ENCODE data around the gene NLGN1.

The NLGN1 gene

DNA sequence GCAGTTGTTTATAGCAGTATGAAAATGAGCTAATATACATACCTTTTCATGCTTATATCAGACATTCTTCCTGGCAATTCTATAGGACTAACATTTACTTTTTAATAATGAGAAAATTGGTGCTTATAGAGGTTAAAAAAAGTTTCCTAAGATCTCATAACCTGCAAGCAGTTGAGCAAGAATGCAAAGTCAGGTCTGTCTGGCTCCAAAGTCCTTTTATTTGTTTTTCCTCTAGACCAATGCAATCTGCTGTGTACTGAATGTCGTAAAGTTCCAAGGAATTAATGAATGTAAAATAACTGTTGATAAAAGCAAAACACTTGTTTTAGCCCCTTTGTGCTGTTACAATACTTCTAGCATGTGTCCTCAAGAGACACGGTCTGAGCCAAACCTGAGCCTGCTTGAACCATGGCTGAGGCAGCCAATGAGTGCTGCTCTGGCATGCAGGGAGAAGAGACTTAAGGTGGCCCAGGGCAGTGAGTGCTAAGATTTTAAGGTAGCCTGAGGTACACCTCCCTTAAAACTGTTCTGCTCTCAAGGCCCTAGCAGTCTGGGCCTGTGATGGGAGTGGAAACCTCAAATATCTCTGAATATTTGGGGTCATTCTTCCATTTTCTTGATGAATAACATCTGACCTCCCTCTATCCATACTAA lies 906.5 kb downstream of the NLGN1 start:
- no peaks in the 10 kb centered on the region for H3K36me3 ChIP-seq (ENCODE audit: control insufficient read depth, insufficient read depth, low read length)

DNA sequence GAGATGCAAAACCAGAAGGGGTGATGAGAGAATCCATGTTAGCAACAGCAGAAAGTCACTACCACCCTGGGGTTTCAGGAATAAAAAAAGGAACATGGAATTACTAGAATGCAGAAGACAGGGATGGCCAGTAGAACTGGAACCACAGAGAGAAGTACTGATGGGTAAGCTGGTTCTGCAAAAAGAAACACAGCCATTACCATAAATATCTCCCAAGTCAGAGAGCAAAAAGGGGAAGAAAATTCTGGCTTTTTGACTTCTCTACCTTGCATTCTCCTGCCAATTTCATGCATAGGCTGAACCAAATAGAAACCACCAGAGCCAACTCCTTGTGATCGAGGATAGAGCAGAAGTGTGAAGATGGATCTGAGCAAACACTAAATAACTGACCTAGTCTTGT lies 911.2 kb downstream of the NLGN1 start:
- Histone ChIP-seq H3K36me3 (ENCODE audit: control insufficient read depth, insufficient read depth, low read length) (no peaks in the 10 kb centered on the region), H3K4me3 (replicated peaks; ENCODE audit: low read depth, low read length) (no peak overlapping the region), H3K27me3 (replicated peaks; ENCODE audit: control insufficient read depth, insufficient read depth, low read length) (no peaks in the 10 kb centered on the region; the same call in 1 of the 2 replicates)
- no peak for DNase-seq (ENCODE audit: extremely low read depth, insufficient read length)
- TF ChIP-seq, protein P1, sequence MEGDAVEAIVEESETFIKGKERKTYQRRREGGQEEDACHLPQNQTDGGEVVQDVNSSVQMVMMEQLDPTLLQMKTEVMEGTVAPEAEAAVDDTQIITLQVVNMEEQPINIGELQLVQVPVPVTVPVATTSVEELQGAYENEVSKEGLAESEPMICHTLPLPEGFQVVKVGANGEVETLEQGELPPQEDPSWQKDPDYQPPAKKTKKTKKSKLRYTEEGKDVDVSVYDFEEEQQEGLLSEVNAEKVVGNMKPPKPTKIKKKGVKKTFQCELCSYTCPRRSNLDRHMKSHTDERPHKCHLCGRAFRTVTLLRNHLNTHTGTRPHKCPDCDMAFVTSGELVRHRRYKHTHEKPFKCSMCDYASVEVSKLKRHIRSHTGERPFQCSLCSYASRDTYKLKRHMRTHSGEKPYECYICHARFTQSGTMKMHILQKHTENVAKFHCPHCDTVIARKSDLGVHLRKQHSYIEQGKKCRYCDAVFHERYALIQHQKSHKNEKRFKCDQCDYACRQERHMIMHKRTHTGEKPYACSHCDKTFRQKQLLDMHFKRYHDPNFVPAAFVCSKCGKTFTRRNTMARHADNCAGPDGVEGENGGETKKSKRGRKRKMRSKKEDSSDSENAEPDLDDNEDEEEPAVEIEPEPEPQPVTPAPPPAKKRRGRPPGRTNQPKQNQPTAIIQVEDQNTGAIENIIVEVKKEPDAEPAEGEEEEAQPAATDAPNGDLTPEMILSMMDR (IDR thresholded peaks at IDR 0.05; ENCODE audit: insufficient read depth, low read length, poor library complexity, severe bottlenecking) = no peak

More for the DNA sequence above, 906.5 kb downstream of the NLGN1 start:
- no peak for DNase-seq (ENCODE audit: extremely low read depth, insufficient read length)
- no peak overlapping the region for H3K4me3 ChIP-seq (replicated peaks; ENCODE audit: low read depth, low read length)
- H3K27me3 ChIP-seq (replicated peaks; ENCODE audit: control insufficient read depth, insufficient read depth, low read length) = no peaks in the 10 kb centered on the region; the same call in 1 of the 2 replicates
- TF ChIP-seq, protein P1 (IDR thresholded peaks at IDR 0.05; ENCODE audit: insufficient read depth, low read length, poor library complexity, severe bottlenecking) = no peak

DNA sequence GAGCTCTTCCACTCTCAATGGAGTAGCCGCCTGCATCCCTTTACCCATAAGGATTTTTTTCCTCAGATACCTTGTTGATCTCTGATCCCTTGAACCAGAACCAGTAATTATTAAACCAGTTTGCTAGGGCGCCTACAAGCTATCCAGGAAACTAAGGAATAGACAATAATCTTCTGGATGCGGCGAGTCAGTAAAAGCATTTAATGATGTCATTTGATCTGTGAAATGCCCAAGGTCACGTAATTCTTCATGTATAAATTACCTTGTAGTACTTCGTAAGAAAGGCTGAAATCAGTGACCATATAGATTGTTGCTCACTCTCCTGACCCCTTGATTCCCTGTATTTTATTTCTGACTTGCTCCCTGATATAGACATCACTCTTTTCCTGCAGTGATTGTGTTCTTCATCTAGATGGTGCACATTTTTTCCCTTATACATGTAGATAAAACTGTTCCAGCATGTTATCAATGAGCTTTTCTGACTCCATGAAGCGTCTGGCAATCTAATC lies 913.0 kb downstream of the NLGN1 start:
- H3K27me3 ChIP-seq (replicated peaks; ENCODE audit: control insufficient read depth, insufficient read depth, low read length) = no peaks in the 10 kb centered on the region; the same call in 1 of the 2 replicates
- H3K36me3 ChIP-seq (ENCODE audit: control insufficient read depth, insufficient read depth, low read length) = no peaks in the 10 kb centered on the region
- no peak overlapping the region for H3K4me3 ChIP-seq (replicated peaks; ENCODE audit: low read depth, low read length)
- DNase-seq (ENCODE audit: extremely low read depth, insufficient read length) = no peak
- TF ChIP-seq, protein P1 (IDR thresholded peaks at IDR 0.05; ENCODE audit: insufficient read depth, low read length, poor library complexity, severe bottlenecking) = no peak

DNA sequence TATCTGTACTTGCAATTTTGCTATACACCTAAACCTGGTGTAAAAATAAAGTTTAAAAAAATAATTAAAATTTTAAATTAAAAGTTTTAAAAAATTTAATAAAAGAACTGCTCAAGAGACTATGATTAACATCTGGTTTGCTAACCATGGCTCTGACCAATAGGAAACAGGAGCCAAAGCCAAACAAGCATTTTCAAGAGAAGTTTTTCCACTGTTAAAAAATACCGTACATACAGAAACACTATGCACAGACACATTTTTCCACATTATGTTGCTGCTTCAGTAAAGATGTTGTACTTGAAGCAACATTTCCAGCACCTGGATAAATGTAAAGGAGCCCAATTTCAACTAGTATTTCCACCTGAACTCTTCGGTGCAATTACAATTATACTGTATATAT lies 917.7 kb downstream of the NLGN1 start:
- H3K36me3 ChIP-seq (ENCODE audit: control insufficient read depth, insufficient read depth, low read length) = no peaks in the 10 kb centered on the region
- TF ChIP-seq, protein P1 (IDR thresholded peaks at IDR 0.05; ENCODE audit: insufficient read depth, low read length, poor library complexity, severe bottlenecking) = no peak
- no peaks in the 10 kb centered on the region for H3K27me3 ChIP-seq (replicated peaks; ENCODE audit: control insufficient read depth, insufficient read depth, low read length)
- no peak overlapping the region for H3K4me3 ChIP-seq (replicated peaks; ENCODE audit: low read depth, low read length)
- no peak for DNase-seq (ENCODE audit: extremely low read depth, insufficient read length)

DNA sequence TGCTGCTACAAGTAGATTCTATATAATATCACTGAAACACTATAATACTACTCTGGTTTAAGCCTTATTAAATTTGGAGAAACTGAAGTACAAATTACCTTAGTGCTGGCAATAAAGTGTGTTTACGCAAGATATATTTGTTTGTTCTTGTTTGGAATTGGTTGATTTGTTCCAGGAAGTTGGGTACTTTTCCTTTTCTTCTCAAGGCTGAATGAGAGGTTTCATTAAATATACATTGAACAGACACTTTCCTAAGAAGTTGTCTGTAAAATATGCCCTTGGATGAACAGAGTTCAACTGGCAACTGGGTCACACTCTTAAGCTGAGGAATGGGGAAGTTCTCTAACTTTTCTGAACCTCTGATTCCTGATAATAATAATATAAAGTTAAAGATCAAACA lies 919.5 kb downstream of the NLGN1 start:
- Histone ChIP-seq H3K36me3 (ENCODE audit: control insufficient read depth, insufficient read depth, low read length) (no peaks in the 10 kb centered on the region), H3K27me3 (replicated peaks; ENCODE audit: control insufficient read depth, insufficient read depth, low read length) (no peaks in the 10 kb centered on the region), H3K4me3 (replicated peaks; ENCODE audit: low read depth, low read length) (no peak overlapping the region)
- TF ChIP-seq, protein P1 (IDR thresholded peaks at IDR 0.05; ENCODE audit: insufficient read depth, low read length, poor library complexity, severe bottlenecking) = no peak
- no peak for DNase-seq (ENCODE audit: extremely low read depth, insufficient read length)

Measured in GM06990 (cell line).